HepG2 (cell line): ENCODE data around the gene SCN8A. TPM values are rescaled to one million over a fixed set of nuclear protein-coding genes. Genes with fewer than 3 reads are reported as not detected.
A peak's percentile ranks its signal among the peaks of the same experiment; 100 is the strongest.

Experiments
- ATAC-seq: fragments of 200-7000 bp; cut with Tn5 transposase; 3 replicates; pipeline ENCODE4 v1.9.1; 2020; ENCODE audit warnings: mild to moderate bottlenecking, moderate library complexity
- BruUV-seq: library from RNA; stranded (reverse); fragments of 400-500 nt; replicated peaks from 2 replicates; lab custom pipeline; 2021; lab: Mats Ljungman, UMichigan
- CTCF ChIA-PET: fragments of 300-600 bp; formaldehyde crosslinking; extraction: SDS; loops from one replicate; lab custom pipeline; 2021; ENCODE audit warnings: low total read pairs, inconsistent platforms, low intra/inter-chr PET ratio; lab: Yijun Ruan, JAX
- POLR2A ChIA-PET: fragments of 350-600 bp; sonication (Branson Sonifier 250); formaldehyde crosslinking; loops from one replicate; lab custom pipeline; 2020; ENCODE audit warnings: antibody characterized with exemption, inconsistent platforms; lab: Yijun Ruan, JAX
- DNase-seq: peaks from one replicate; pipeline ENCODE4 v3.0.0-alpha.2; 2015; ENCODE audit warnings: low spot score
- FAIRE-seq: peaks from 3 replicates; lab custom pipeline; 2011; peaks lifted over from hg19 to GRCh38; lab: Jason Lieb, UNC
- H2AFZ ChIP-seq: one replicate; pipeline ENCODE4 v1.6.1; 2011; ENCODE audit warnings: low read length, inconsistent platforms
- H3K27ac ChIP-seq: fragments of 300-600 bp; 3 replicates; pipeline ENCODE4 v1.8.0; 2011; ENCODE audit warnings: mixed run types, mild to moderate bottlenecking, mixed read lengths, low read length, inconsistent platforms; ENCODE audit not compliant: insufficient read depth; ENCODE audit errors: extremely low read length
- H3K27me3 ChIP-seq, 2 experiments: fragments of 200-600 bp in 1 of 2; 2 replicates in 1 of 2; 3 replicates in 1 of 2; pipeline versions ENCODE4 v1.6.0 to v1.8.0; 2011; ENCODE audit warnings: low read length in 2 of 2, mild to moderate bottlenecking in 2 of 2, moderate library complexity in 2 of 2, inconsistent platforms in 1 of 2; ENCODE audit not compliant: insufficient read depth in 2 of 2, control insufficient read depth in 1 of 2
- H3K36me3 ChIP-seq, 2 experiments: fragments of 200-600 bp in 1 of 2; replicated peaks in 1 of 2; 2 replicates in 1 of 2; 3 replicates in 1 of 2; pipeline versions ENCODE4 v1.5.1 to v1.8.0; 2011; ENCODE audit warnings: low read length in 2 of 2, inconsistent platforms in 1 of 2; ENCODE audit not compliant: insufficient read depth in 2 of 2, control insufficient read depth in 1 of 2
- H3K4me1 ChIP-seq: 2 replicates; pipeline ENCODE4 v1.5.1; 2012; ENCODE audit warnings: low read length, inconsistent platforms; ENCODE audit not compliant: insufficient read depth
- H3K4me2 ChIP-seq: 2 replicates; pipeline ENCODE4 v1.6.0; 2011; ENCODE audit warnings: low read depth, low read length, inconsistent platforms
- H3K4me3 ChIP-seq, 3 experiments: fragments of 200-600 bp in 1 of 3; sonication (generic), shearing (Covaris generic) in 1 of 3; replicated peaks in 1 of 3; 2 replicates each; pipeline ENCODE4 v1.5.1; 2011 to 2016; ENCODE audit warnings: low read length in 3 of 3, inconsistent platforms in 2 of 3, low read depth in 2 of 3, mild to moderate bottlenecking in 2 of 3, control low read depth in 1 of 3, mixed read lengths in 1 of 3; ENCODE audit not compliant: insufficient read depth in 1 of 3
- H3K79me2 ChIP-seq: one replicate; pipeline ENCODE4 v1.6.1; 2011; ENCODE audit warnings: low read length, inconsistent platforms; ENCODE audit not compliant: insufficient read depth
- H3K9ac ChIP-seq: 2 replicates; pipeline ENCODE4 v1.6.0; 2011; ENCODE audit warnings: mild to moderate bottlenecking, low read depth, low read length, inconsistent platforms; ENCODE audit not compliant: insufficient read depth
- H3K9me3 ChIP-seq: 2 replicates; pipeline ENCODE4 v1.5.1; 2012; ENCODE audit warnings: mild to moderate bottlenecking, low read length
- H4K20me1 ChIP-seq: 2 replicates; pipeline ENCODE4 v1.6.0; 2011; ENCODE audit warnings: inconsistent platforms, mild to moderate bottlenecking, low read length, moderate library complexity; ENCODE audit not compliant: insufficient read depth
- AHR ChIP-seq: IDR thresholded peaks from 2 replicates; pipeline ENCODE4 v1.6.1; 2018; ENCODE audit warnings: missing genetic modification reagents, missing compliant biosample characterization
- CAMTA2 ChIP-seq: sonication (generic); formaldehyde crosslinking; IDR thresholded peaks from 2 replicates; pipeline ENCODE4 v1.4.0; 2020; ENCODE audit warnings: mild to moderate bottlenecking, missing genetic modification reagents, borderline replicate concordance
- CEBPB ChIP-seq: IDR thresholded peaks from 2 replicates; pipeline ENCODE4 v1.6.1; 2011; ENCODE audit warnings: low read depth, low read length, improper control_type of control experiment, borderline replicate concordance
- DDIT3 ChIP-seq: sonication (generic); formaldehyde crosslinking; IDR thresholded peaks from 2 replicates; pipeline ENCODE4 v1.4.0; 2020; ENCODE audit warnings: mild to moderate bottlenecking, missing genetic modification reagents
- HES4 ChIP-seq: sonication (generic); formaldehyde crosslinking; IDR thresholded peaks from 2 replicates; pipeline ENCODE4 v1.9.0; 2021; ENCODE audit warnings: mild to moderate bottlenecking, missing genetic modification reagents, borderline replicate concordance
- JARID2 ChIP-seq: sonication (generic); formaldehyde crosslinking; IDR thresholded peaks from 2 replicates; pipeline ENCODE4 v1.8.1; 2023; ENCODE audit warnings: missing genetic modification reagents, inconsistent platforms; ENCODE audit not compliant: insufficient replicate concordance
- MIER3 ChIP-seq: IDR thresholded peaks from 2 replicates; pipeline ENCODE4 v1.6.1; 2016; ENCODE audit warnings: missing compliant biosample characterization, borderline replicate concordance
- PAX8 ChIP-seq: sonication (generic); formaldehyde crosslinking; IDR thresholded peaks from 2 replicates; pipeline ENCODE4 v1.8.0; 2022; ENCODE audit warnings: mild to moderate bottlenecking, missing genetic modification reagents, borderline replicate concordance
- PHB2 ChIP-seq: fragments of 450-650 bp; IDR thresholded peaks from 2 replicates; pipeline ENCODE4 v1.6.1; 2018; ENCODE audit not compliant: partially characterized antibody
- SOX13 ChIP-seq, 3 experiments: fragments of 450-650 bp in 1 of 3; sonication (generic) in 1 of 3; formaldehyde crosslinking in 1 of 3; IDR thresholded peaks in 2 of 3; conservative IDR thresholded peaks in 1 of 3; 2 replicates each; pipeline versions ENCODE4 v1.5.0 to v1.6.1; 2016 to 2020; ENCODE audit warnings: antibody characterized with exemption in 1 of 3, mild to moderate bottlenecking in 1 of 3, missing compliant biosample characterization in 1 of 3, missing genetic modification reagents in 1 of 3, moderate library complexity in 1 of 3
- SP1 ChIP-seq, 2 experiments: fragments of 450-650 bp in 1 of 2; sonication (generic) in 1 of 2; formaldehyde crosslinking in 1 of 2; IDR thresholded peaks; 2 replicates each; pipeline versions ENCODE4 v1.4.0 to v1.6.1; 2016 to 2020; ENCODE audit warnings: missing genetic modification reagents in 1 of 2
- SP4 ChIP-seq: sonication (generic); formaldehyde crosslinking; IDR thresholded peaks from 2 replicates; pipeline ENCODE4 v1.8.1; 2023; ENCODE audit warnings: mild to moderate bottlenecking, missing genetic modification reagents
- TAF1 ChIP-seq: sonication (generic); formaldehyde crosslinking; IDR thresholded peaks from 2 replicates; pipeline ENCODE4 v1.4.0; 2020; ENCODE audit warnings: missing genetic modification reagents
- TCF12 ChIP-seq, 2 experiments: fragments of 450-650 bp in 1 of 2; sonication (generic) in 1 of 2; formaldehyde crosslinking in 1 of 2; IDR thresholded peaks; 2 replicates each; pipeline versions ENCODE4 v1.6.1 to v1.8.0; 2017 to 2022; ENCODE audit warnings: antibody characterized with exemption in 1 of 2, mild to moderate bottlenecking in 1 of 2, missing genetic modification reagents in 1 of 2, moderate library complexity in 1 of 2
- ZFP1 ChIP-seq: IDR thresholded peaks from 2 replicates; pipeline ENCODE4 v1.6.1; 2016
- ZNF235 ChIP-seq: sonication (generic); formaldehyde crosslinking; IDR thresholded peaks from 2 replicates; pipeline ENCODE4 v1.8.1; 2023; ENCODE audit warnings: mild to moderate bottlenecking, missing genetic modification reagents, borderline replicate concordance
- ZNF468 ChIP-seq: sonication (generic); formaldehyde crosslinking; IDR thresholded peaks from 2 replicates; pipeline ENCODE4 v1.8.0; 2022; ENCODE audit warnings: mild to moderate bottlenecking, moderate library complexity, missing genetic modification reagents
- ZNF740 ChIP-seq: sonication (generic); formaldehyde crosslinking; IDR thresholded peaks from 2 replicates; pipeline ENCODE4 v1.4.0; 2020; ENCODE audit warnings: missing genetic modification reagents
- ZNF761 ChIP-seq: sonication (generic); formaldehyde crosslinking; conservative IDR thresholded peaks from 2 replicates; pipeline ENCODE4 v1.4.0; 2020; ENCODE audit warnings: mild to moderate bottlenecking, missing genetic modification reagents
- ZNF841 ChIP-seq: sonication (generic); formaldehyde crosslinking; IDR thresholded peaks from 2 replicates; pipeline ENCODE4 v1.8.1; 2023; ENCODE audit warnings: missing genetic modification reagents, borderline replicate concordance
- WGBS: methylation state at CpG from one replicate; pipeline ENCODE4 v1.1.6; 2017; ENCODE audit warnings: low lambda C conversion rate; 5-methylcytosine and 5-hydroxymethylcytosine counted together
- in situ Hi-C: cut with HindIII; loops from 2 replicates; pipeline ENCODE4 v1.10.0; 2017; ENCODE audit warnings: low pct_unique_long_range_greater_than_20kb; ENCODE audit not compliant: extremely low pct_ligation_motif_present
- intact Hi-C: fragments of 100-400 bp; cut with micrococcal nuclease; formaldehyde crosslinking; loops from one replicate; pipeline ENCODE4 v1.10.0; 2022; ENCODE audit not compliant: unreplicated experiment
- polyA plus RNA-seq, 8 experiments: library from polyadenylated mRNA; depleted of rRNA in 3 of 8; stranded (reverse) in 7 of 8; unstranded in 1 of 8; fragments of >200 nt; fragmentation: Illumina TruSeq in 4 of 8; extraction: Trizol in 4 of 8; gene quantifications; 2 replicates each; pipeline versions ENCODE4 v1.2.1 to v1.2.3, GENCODE V29; 2011 to 2016; ENCODE audit warnings: low read depth in 4 of 8, missing spikeins in 1 of 8, mixed read lengths in 1 of 8; ENCODE audit not compliant: insufficient read depth in 1 of 8
- total RNA-seq, 5 experiments: library from RNA; depleted of rRNA; stranded (reverse); fragments of >200 nt; fragmentation: Illumina TruSeq; extraction: Trizol; gene quantifications; 2 replicates each; pipeline ENCODE4 v1.2.3, GENCODE V29; 2016; ENCODE audit warnings: low read depth in 1 of 5

Gene SCN8A
- total and polyA plus RNA-seq, 2 of the 13 experiments (the other 11 are each of a cell fraction or from before 2014, with no cell fraction given), result 0.57 to 1.4 TPM

GRCh38 chr12:51798501-51798900, 207.5 kb downstream of the SCN8A start:
- intact Hi-C loops (no loop called here), in situ Hi-C loops (no loop called here)
- FAIRE-seq (no peak), ATAC-seq (no peak), DNase-seq (no peak)
- Histone ChIP-seq H3K9me3 (no peaks in the 10 kb centered on the region), H3K4me2 (no peak overlapping the region), H3K79me2 (no peaks in the 10 kb centered on the region), H2AFZ (no peak overlapping the region), H3K27me3 (no peaks in the 10 kb centered on the region; a peak in 1 of 5 replicates), H3K4me3 (no peak overlapping the region), H3K36me3 (no peaks in the 10 kb centered on the region), H3K4me1 (peaks cover 6% of the 10 kb centered on the region; the same call in 1 of the 2 replicates), H3K9ac (no peak overlapping the region), H4K20me1 (no peaks in the 10 kb centered on the region), H3K27ac (no peak overlapping the region)
- ChIA-PET POLR2A (no interaction called here), CTCF (no interaction called here)
- WGBS, result 80% methylated on average over 1 of the region's 1 CpG
- TF ChIP-seq CEBPB (0 out of 2 replicates have a peak, but pooled peaks have one; percentile 13), PAX8 (CRISPR knock-in tag) (no peak), SOX13 (IDR thresholded peaks at IDR 0.05) (no peak), SOX13 (CRISPR knock-in tag; conservative IDR thresholded peaks at IDR 0.05 in 1 of 2, IDR thresholded peaks at IDR 0.05 in 1 of 2) (no peak)
- BruUV-seq, result no TSS peak

GRCh38 chr12:51801027-51801426, 210.0 kb downstream of the SCN8A start:
- no peak overlapping the region for H3K4me3 ChIP-seq
- DNase-seq (no peak), ATAC-seq (no peak), FAIRE-seq (no peak)
- H3K4me2 ChIP-seq, result no peak overlapping the region
- H3K27me3 ChIP-seq, result no peaks in the 10 kb centered on the region; a peak in 1 of 5 replicates
- POLR2A ChIA-PET, result no interaction called here
- intact Hi-C loops (no loop called here), in situ Hi-C loops (no loop called here)
- CTCF ChIA-PET, result no interaction called here
- H2AFZ ChIP-seq, result no peak overlapping the region
- H3K9me3 ChIP-seq, result no peaks in the 10 kb centered on the region
- H3K4me1 ChIP-seq, result no peaks in the 10 kb centered on the region
- 63% methylated on average over 1 of the region's 1 CpG for WGBS
- H3K79me2 ChIP-seq, result no peaks in the 10 kb centered on the region
- H4K20me1 ChIP-seq, result no peaks in the 10 kb centered on the region
- H3K27ac ChIP-seq, result no peak overlapping the region
- no peaks in the 10 kb centered on the region for H3K36me3 ChIP-seq
- H3K9ac ChIP-seq, result no peak overlapping the region
- no TSS peak for BruUV-seq
- no peak for TF ChIP-seq ZNF740 (CRISPR knock-in tag)
- TF ChIP-seq HES4 (CRISPR knock-in tag), result no peak
- TF ChIP-seq SP4 (CRISPR knock-in tag), result no peak
- no peak for TF ChIP-seq PHB2
- no peak for TF ChIP-seq JARID2 (CRISPR knock-in tag)
- TF ChIP-seq MIER3 (CRISPR knock-in tag), result no peak
- no peak for TF ChIP-seq ZNF841 (CRISPR knock-in tag)
- TF ChIP-seq ZNF235, result no peak
- no peak for TF ChIP-seq CAMTA2 (CRISPR knock-in tag)
- no peak for TF ChIP-seq SP1 (IDR thresholded peaks at IDR 0.05)
- no peak for TF ChIP-seq SP1 (CRISPR knock-in tag; IDR thresholded peaks at IDR 0.05)
- TF ChIP-seq AHR (CRISPR knock-in tag), result no peak
- no peak for TF ChIP-seq TCF12 (IDR thresholded peaks at IDR 0.05)
- no peak for TF ChIP-seq TCF12 (CRISPR knock-in tag; IDR thresholded peaks at IDR 0.05)
- no peak for TF ChIP-seq DDIT3 (CRISPR knock-in tag)
- no peak for TF ChIP-seq ZNF468
- no peak for TF ChIP-seq ZFP1 (CRISPR knock-in tag)
- no peak for TF ChIP-seq ZNF761
- no peak for TF ChIP-seq TAF1 (CRISPR knock-in tag)
